ENCODE data around the gene SRPK2.
"Not testable (repeated sequence)": the region's sequence is repeated elsewhere in the genome, so short reads cannot be mapped to it uniquely, and the experiment has no call there.

The SRPK2 gene

DNA sequence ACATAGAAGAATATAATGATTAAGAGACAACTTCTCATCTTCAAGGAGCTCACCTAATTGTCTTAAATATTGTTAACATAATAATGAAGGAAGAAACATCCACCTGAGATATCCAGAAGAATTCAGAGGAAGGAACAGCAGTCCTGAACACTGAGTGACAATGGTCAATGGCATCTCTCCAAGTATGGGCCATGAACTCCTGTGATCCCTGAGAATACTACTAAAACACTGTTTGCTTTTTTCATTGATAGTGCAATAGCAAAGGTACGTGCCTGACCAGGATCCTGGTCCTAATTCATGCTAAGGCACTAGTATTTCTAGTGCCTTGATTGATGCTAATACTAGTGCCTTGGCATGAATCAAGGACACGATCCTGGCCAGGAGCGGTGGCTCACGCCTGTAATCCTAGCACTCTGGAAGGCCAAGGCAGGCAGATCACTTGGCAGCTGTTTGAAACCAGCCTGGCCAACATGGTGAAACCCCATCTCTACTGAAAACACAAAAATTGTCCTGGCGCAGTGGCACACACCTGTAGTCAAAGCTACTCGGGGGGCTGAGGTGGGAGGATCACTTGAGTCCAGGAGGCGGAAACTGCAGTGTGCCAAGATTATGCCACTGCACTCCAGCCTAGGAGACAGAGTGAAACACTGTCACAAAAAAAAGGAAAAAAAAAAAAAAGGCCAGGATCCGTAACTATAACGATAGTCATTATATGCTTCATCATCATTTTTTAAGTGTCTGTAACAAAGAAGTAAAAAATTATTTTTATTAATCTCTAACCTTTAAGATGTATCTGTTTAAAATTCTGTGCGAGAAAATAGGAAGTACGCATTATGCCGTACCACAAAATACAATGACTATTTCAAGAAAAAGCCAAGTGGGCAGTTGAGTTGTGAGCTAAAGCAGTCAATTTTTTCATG lies 49.1 kb downstream of the SRPK2 start:
- ATAC-seq (ENCODE audit: low read depth): no peak
- DNase-seq (ENCODE audit: low spot score): no peak
- Histone ChIP-seq H3K27me3 (ENCODE audit: insufficient read depth, poor library complexity, severe bottlenecking) (no peaks in the 10 kb centered on the region), H3K4me1 (ENCODE audit: insufficient read depth, poor library complexity, severe bottlenecking) (no peaks in the 10 kb centered on the region), H3K36me3 (ENCODE audit: low read depth) (0 out of 2 replicates have a peak, but pooled peaks cover 4% of the 10 kb centered on the region), H3K4me3 (ENCODE audit: severe bottlenecking) (no peak overlapping the region), H3K9me3 (ENCODE audit: severe bottlenecking) (no peaks in the 10 kb centered on the region), H3K27ac (ENCODE audit: poor library complexity, severe bottlenecking) (no peak overlapping the region)
- no peak for TF ChIP-seq CTCF (IDR thresholded peaks at IDR 0.05; ENCODE audit: poor library complexity, severe bottlenecking)

- Histone ChIP-seq H3K4me3 (ENCODE audit: severe bottlenecking) (no peak overlapping the region), H3K9me3 (ENCODE audit: severe bottlenecking) (no peaks in the 10 kb centered on the region), H3K36me3 (ENCODE audit: low read depth) (0 out of 2 replicates have a peak, but pooled peaks cover 4% of the 10 kb centered on the region), H3K4me1 (ENCODE audit: insufficient read depth, poor library complexity, severe bottlenecking) (peaks cover 6% of the 10 kb centered on the region), H3K27ac (ENCODE audit: poor library complexity, severe bottlenecking) (no peak overlapping the region), H3K27me3 (ENCODE audit: insufficient read depth, poor library complexity, severe bottlenecking) (no peaks in the 10 kb centered on the region)
- DNase-seq (ENCODE audit: low spot score) (no peak), ATAC-seq (ENCODE audit: low read depth) (no peak)
- TF ChIP-seq CTCF (IDR thresholded peaks at IDR 0.05; ENCODE audit: poor library complexity, severe bottlenecking): no peak
Observed at GRCh38 chr7:105337529-105337928, 51.2 kb downstream of the SRPK2 start.

DNA sequence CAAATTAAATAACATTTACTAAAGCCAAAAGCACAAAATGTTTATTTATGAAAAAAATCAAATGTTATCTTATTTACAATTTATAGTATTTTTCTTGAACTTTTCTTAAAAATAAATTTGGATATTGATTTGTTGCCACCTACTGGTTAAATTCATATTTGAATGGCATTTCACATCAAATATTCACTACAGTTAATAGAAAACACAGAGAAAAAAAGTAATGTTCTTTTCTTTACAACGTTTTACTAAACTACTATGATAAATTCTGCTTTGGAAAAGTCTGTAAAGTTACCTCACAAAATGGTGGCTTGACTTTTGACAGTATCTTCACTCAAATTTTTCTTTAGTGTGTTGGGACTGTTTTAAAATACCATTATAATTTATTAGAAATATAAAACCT lies 52.7 kb downstream of the SRPK2 start:
- no peak for DNase-seq (ENCODE audit: low spot score)
- H3K4me1 ChIP-seq (ENCODE audit: insufficient read depth, poor library complexity, severe bottlenecking): peaks cover 8% of the 10 kb centered on the region

DNA sequence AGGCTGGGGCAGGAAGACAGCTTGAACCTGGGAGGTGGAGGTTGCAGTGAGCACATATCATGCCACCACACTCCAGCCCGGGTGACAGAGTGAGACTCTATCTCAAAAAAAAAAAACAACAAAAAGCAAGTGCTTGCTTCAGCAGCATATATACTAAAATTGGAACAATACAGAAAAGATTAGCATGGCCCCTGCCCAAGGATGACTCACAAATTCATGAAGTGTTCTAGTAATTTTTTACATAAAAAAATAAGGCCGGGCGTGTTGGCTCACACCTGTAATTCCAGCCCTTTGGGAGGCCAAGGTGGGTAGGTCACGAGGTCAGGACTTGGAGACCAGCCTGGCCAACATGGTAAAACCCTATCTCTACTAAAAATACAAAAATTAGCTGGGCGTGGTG lies 56.1 kb downstream of the SRPK2 start:
- H3K27me3 ChIP-seq (ENCODE audit: insufficient read depth, poor library complexity, severe bottlenecking); DNase-seq (ENCODE audit: low spot score); H3K4me1 ChIP-seq (ENCODE audit: insufficient read depth, poor library complexity, severe bottlenecking); H3K9me3 ChIP-seq (ENCODE audit: severe bottlenecking); H3K4me3 ChIP-seq (ENCODE audit: severe bottlenecking); H3K36me3 ChIP-seq (ENCODE audit: low read depth): not testable (repeated sequence)
- peak overlapping the region; percentile 7 for H3K27ac ChIP-seq (ENCODE audit: poor library complexity, severe bottlenecking)
- peak; percentile 41; the same call in 1 of the 3 replicates for ATAC-seq (ENCODE audit: low read depth)

More for the DNA sequence above, 52.7 kb downstream of the SRPK2 start:
- TF ChIP-seq CTCF (IDR thresholded peaks at IDR 0.05; ENCODE audit: poor library complexity, severe bottlenecking): peak; percentile 77
- no peak overlapping the region for H3K27ac ChIP-seq (ENCODE audit: poor library complexity, severe bottlenecking)
- H3K36me3 ChIP-seq (ENCODE audit: low read depth): 0 out of 2 replicates have a peak, but pooled peaks cover 4% of the 10 kb centered on the region
- ATAC-seq (ENCODE audit: low read depth): no peak
- H3K4me3 ChIP-seq (ENCODE audit: severe bottlenecking): no peak overlapping the region
- H3K9me3 ChIP-seq (ENCODE audit: severe bottlenecking): no peaks in the 10 kb centered on the region
- H3K27me3 ChIP-seq (ENCODE audit: insufficient read depth, poor library complexity, severe bottlenecking): no peaks in the 10 kb centered on the region

DNA sequence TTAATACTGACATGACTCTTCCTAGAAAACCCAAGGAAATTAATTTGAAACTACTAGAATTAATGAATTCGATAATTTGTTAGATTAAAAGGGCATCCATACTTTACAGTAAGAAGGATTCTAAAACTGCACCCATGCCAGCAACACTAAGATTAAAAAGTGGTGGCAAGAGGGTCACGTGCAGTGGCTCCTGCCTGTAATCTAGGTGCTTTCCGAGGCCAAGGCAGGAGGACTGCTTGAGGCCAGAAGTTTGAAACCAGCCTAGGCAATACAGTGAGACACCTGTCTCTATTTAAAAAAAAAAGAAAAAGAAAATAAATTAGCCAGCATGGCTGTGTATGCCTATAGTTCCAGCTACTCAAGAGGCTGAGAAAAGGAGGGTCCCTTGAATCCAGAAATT lies 58.2 kb downstream of the SRPK2 start:
- H3K27ac ChIP-seq (ENCODE audit: poor library complexity, severe bottlenecking): no peak overlapping the region
- no peak for DNase-seq (ENCODE audit: low spot score)
- TF ChIP-seq CTCF (IDR thresholded peaks at IDR 0.05; ENCODE audit: poor library complexity, severe bottlenecking): no peak
- ATAC-seq (ENCODE audit: low read depth): no peak
- no peaks in the 10 kb centered on the region for H3K27me3 ChIP-seq (ENCODE audit: insufficient read depth, poor library complexity, severe bottlenecking)
- H3K9me3 ChIP-seq (ENCODE audit: severe bottlenecking): no peaks in the 10 kb centered on the region
- peaks cover 8% of the 10 kb centered on the region for H3K4me1 ChIP-seq (ENCODE audit: insufficient read depth, poor library complexity, severe bottlenecking)
- H3K4me3 ChIP-seq (ENCODE audit: severe bottlenecking): no peak overlapping the region
- H3K36me3 ChIP-seq (ENCODE audit: low read depth): no peaks in the 10 kb centered on the region
